GM10248 (cell line): ENCODE data around the gene NEK6.

ENCODE experiments used
- CTCF ChIA-PET: fragments of 300-600 bp; sonication (Branson Sonifier 250); formaldehyde crosslinking; extraction: SDS; loops from one replicate; lab custom pipeline; 2021; ENCODE audit warnings: antibody characterized with exemption; lab: Yijun Ruan, JAX
- POLR2A ChIA-PET: fragments of 350-650 bp; sonication (Branson Sonifier 250); formaldehyde crosslinking; extraction: SDS; loops from one replicate; lab custom pipeline; 2020; ENCODE audit warnings: antibody characterized with exemption; lab: Yijun Ruan, JAX
- DNase-seq: peaks from one replicate; pipeline ENCODE4 v3.0.0; 2012; ENCODE audit errors: extremely low spot score
- TF ChIP-seq, protein P1 (sequence below): IDR thresholded peaks from 2 replicates; pipeline ENCODE4 v1.5.1; 2012; ENCODE audit warnings: mild to moderate bottlenecking, low read depth; ENCODE audit errors: extremely low read depth, missing control alignments, control extremely low read depth

NEK6 gene

DNA sequence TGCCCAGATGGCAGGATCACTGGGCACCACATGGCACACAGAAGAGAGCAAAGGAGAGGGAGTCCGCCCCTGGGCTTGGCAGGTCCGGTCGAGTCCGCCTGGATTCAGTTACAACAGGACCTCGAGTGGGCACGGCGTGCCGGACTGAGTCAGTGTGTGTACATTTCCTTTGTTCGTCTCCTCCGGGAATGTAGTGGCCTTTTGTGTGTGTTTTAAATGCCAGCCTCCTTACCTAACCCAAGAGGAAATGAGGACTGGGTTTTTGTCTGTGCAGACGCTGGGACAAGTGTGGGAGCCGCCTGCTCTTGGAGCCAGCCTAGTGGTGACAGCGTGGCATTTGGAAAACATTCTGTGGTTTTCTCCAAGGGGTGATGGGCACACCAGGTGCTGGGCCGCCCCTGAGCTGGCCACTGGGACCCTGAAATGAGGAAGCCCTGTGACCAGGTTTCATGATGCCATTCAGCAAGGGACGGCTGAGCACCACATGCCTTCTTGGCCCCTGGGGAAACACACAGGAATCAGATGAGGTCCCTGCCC is 9.6 kb downstream of the NEK6 start:
- POLR2A ChIA-PET = interaction anchor here (0.6 kb wide), 1 partner anchor 14 kb away, joined by 10 read pairs; no protein-coding TSS in a partner anchor
- DNase-seq = no peak
- CTCF ChIA-PET = interaction anchor here (0.6 to 0.9 kb wide), 3 partner anchors 9 to 883 kb away, joined by 3 read pairs; no protein-coding TSS in a partner anchor
- TF ChIP-seq, protein P1, sequence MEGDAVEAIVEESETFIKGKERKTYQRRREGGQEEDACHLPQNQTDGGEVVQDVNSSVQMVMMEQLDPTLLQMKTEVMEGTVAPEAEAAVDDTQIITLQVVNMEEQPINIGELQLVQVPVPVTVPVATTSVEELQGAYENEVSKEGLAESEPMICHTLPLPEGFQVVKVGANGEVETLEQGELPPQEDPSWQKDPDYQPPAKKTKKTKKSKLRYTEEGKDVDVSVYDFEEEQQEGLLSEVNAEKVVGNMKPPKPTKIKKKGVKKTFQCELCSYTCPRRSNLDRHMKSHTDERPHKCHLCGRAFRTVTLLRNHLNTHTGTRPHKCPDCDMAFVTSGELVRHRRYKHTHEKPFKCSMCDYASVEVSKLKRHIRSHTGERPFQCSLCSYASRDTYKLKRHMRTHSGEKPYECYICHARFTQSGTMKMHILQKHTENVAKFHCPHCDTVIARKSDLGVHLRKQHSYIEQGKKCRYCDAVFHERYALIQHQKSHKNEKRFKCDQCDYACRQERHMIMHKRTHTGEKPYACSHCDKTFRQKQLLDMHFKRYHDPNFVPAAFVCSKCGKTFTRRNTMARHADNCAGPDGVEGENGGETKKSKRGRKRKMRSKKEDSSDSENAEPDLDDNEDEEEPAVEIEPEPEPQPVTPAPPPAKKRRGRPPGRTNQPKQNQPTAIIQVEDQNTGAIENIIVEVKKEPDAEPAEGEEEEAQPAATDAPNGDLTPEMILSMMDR = no peak

DNA sequence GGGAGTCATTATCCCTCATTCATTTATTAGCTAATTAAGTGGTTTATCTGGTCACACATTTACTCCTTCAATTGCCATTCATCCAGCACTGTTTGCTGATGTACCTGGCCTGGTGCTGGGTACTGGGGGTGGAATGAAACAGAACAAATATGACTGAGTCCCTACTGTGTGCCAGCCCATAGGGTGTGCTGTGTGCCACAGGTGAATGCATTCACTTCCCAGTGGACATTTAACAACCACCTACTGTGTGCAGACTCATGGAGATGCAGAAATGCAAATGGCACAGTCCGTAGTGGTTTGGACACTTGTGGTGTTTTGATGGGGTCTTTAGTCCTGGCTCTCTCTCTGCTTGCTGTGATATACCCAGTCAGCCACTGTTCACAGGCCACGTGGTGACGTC is 10.5 kb downstream of the NEK6 start:
- DNase-seq = no peak
- POLR2A ChIA-PET = no interaction called here

DNA sequence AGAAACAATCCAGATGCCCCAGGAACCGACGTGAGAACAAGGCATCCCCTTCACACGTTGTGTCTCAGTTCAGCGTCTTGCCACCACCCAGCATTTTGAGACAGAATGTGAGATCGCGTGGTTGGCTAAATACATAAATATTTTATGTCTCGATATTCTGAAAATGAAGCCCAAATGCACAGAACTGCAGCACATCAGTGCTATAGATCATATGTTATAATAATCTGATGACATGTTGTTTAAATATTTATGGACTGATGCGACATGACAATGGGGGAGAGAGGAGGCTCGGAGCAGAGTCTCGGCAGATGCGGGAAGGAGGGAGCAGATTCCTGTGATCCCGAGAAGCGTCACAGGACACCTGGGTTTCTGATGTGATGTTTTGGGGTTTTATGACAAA is 10.9 kb downstream of the NEK6 start:
- CTCF ChIA-PET = interaction anchor here (0.9 kb wide), 1 partner anchor 12 kb away, joined by 3 read pairs; no protein-coding TSS in a partner anchor
- POLR2A ChIA-PET = no interaction called here
- TF ChIP-seq, protein P1 = no peak
- no peak for DNase-seq

More for the DNA sequence above, 10.5 kb downstream of the NEK6 start:
- CTCF ChIA-PET = interaction anchor here (0.6 to 0.8 kb wide), 2 partner anchors 8 to 884 kb away, joined by 3 read pairs; no protein-coding TSS in a partner anchor
- TF ChIP-seq, protein P1 = no peak

DNA sequence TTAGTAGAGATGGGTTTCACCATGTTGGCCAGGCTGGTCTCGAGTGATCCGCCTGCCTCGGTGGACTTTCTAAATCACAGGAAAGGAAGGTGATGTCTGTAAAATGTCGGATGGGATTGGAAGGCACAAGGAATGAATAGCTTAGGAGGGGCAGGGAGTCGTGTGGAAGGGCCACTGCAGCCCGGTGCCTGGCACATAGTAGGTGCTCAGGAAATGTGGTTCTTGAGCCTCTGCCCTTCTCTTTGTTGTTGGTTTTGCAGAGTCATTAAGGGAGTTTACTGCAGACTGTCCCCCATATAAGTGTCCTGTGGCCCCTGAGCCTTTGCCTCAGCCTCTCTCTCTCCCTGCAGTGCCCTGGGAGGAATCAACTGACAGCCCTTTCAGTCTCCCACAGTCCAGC is 11.8 kb downstream of the NEK6 start:
- no peak for DNase-seq
- CTCF ChIA-PET = interaction anchor here (0.9 kb wide), 1 partner anchor 11 kb away, joined by 3 read pairs; no protein-coding TSS in a partner anchor
- POLR2A ChIA-PET = no interaction called here
- TF ChIP-seq, protein P1 = no peak

DNA sequence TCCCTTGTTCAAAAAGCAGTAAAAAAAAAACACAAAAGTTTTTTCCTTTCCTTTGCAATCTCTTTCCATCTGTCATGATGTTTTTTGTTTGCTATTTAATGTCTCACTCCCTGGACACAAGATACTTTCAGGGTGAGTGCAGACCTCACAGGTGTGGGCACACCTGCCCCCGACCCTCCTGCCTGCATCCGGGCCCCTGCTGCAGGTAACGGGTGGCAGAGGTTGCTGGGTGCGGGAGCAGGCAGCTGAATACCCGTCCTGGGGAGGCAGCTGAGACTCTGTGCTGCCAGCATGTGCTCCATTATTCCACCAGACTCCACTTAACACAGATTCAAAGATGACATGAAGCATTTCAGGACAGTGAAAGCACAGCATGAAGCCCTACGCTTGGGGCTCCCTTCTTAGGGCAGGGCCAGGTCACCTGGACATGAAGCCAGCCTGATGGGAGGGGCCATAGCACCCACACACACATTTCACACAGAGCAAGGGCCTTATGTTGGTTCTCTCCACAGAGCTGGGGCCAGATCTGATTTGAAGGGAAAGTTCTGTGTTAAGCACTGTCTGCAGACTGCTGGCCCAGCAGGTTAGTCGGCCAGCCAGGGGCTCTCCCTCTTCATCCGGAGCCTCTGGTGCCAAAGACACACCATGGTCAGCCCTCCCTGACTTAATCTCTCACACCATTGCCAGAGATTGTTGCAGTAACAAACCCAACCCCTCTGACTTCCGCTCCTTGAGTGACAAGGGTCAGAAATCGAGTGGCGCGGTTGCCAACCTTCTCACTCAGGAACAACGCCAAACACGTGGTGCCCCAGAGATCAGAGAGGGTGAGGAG is 13.0 kb downstream of the NEK6 start:
- CTCF ChIA-PET = no interaction called here
- POLR2A ChIA-PET = no interaction called here
- TF ChIP-seq, protein P1 = no peak
- no peak for DNase-seq

DNA sequence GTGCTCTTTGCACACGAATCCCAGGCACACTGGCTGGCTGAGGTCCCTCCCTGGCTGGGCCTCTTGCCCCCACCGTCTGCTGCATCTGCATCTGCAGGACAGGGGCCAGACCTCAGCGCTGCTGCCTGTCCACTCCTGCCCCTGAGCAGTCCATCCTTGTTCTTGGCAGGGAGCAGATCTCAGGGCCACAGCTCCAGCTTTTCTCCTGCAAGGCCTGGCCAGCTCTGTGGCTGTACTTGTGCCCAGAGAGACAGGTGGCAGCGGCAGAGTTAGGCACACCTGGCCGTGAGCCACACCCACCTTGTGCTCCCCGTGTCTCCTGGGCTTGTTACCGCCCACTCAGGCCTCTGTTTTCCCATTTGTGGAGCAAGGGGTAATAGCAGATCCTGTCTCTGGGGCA is 13.9 kb downstream of the NEK6 start:
- ChIA-PET POLR2A (no interaction called here), CTCF (interaction anchor here (1.4 kb wide), 1 partner anchor 143 kb away, joined by 4 read pairs; no protein-coding TSS in a partner anchor)
- TF ChIP-seq, protein P1 = no peak
- no peak for DNase-seq
